Upper lobe of right lung (tissue), 1 donor: Measurements from ENCODE around the gene MSX2. TPM values are rescaled to one million over a fixed set of nuclear protein-coding genes. Genes with fewer than 3 reads are reported as not detected.

Experiments
- ATAC-seq: fragments of 200-7000 bp; cut with Tn5 transposase; one replicate; pipeline ENCODE4 v1.9.1; 2020; ENCODE audit warnings: mild to moderate bottlenecking, moderate library complexity
- DNase-seq: peaks from one replicate; pipeline ENCODE4 v3.0.0-alpha.2; 2020
- H3K27ac ChIP-seq: fragments of 200-600 bp; one replicate; pipeline ENCODE4 v1.8.0; 2022
- H3K27me3 ChIP-seq: fragments of 200-600 bp; one replicate; pipeline ENCODE4 v1.8.0; 2022; ENCODE audit warnings: mild to moderate bottlenecking
- H3K36me3 ChIP-seq: fragments of 200-600 bp; one replicate; pipeline ENCODE4 v1.8.0; 2022
- H3K4me1 ChIP-seq: fragments of 200-600 bp; one replicate; pipeline ENCODE4 v1.8.0; 2022
- H3K4me3 ChIP-seq: fragments of 200-600 bp; one replicate; pipeline ENCODE4 v1.8.0; 2022; ENCODE audit warnings: mild to moderate bottlenecking
- H3K9me3 ChIP-seq: fragments of 200-600 bp; one replicate; pipeline ENCODE4 v1.8.0; 2022
- intact Hi-C: fragments of 100-400 bp; cut with DNase I; formaldehyde crosslinking; loops from one replicate; pipeline ENCODE4 v1.11.0; 2022
- total RNA-seq: library from RNA; stranded (reverse); fragmentation: NEBNext Ultra II Directional; extraction: Animal tissue kit (Norgen Biotek cat#: 25700); gene quantifications from one replicate; pipeline ENCODE4 v1.2.1, GENCODE V29; 2021
- TF ChIP-seq, protein P1 (sequence below): fragments of 200-600 bp; IDR thresholded peaks from one replicate; pipeline ENCODE4 v1.8.0; 2022; ENCODE audit warnings: antibody characterized with exemption
- donor health status: DM: no; HTN: yes; CAD: no; lungs with severe emphysema.

MSX2 gene
- total RNA-seq, 1 donor from 2014 or later = 0.52 TPM

DNA sequence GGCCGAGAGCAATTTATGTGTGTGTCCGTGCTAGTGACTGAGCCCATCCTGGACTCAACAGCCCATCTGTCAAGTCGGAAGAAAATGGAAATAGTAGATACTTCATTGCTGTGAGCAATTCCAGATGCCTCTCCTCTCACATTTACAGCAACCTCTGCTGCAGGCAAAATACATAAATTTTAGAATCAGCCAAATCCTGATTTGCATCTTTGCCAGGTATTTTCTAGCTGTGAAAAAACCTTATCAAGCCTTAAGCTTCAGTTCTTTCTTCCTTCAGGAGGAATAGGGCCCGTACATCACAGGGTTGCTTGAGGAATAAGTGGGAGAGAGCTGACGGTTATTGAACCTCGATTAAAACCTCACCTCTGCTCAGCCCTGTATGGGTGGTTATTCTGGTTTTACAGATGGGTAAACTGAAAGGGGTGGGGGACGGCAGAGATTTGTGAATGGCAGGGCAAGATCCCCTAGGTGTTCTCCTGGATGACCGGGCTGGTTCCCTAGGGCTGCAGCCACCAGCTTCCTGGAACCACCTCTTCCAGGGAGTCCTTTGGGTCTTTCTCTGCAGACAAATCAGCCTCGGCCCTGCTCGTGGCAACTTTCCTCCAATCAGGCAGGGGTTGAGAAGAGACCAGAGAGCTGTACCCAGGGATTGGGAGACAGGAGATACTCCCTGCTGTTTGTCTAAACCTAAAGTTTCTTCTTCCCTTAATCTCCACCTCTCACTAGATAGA, 5.3 kb upstream of the MSX2 start:
- H3K27ac ChIP-seq = no peak overlapping the region
- TF ChIP-seq, protein P1, sequence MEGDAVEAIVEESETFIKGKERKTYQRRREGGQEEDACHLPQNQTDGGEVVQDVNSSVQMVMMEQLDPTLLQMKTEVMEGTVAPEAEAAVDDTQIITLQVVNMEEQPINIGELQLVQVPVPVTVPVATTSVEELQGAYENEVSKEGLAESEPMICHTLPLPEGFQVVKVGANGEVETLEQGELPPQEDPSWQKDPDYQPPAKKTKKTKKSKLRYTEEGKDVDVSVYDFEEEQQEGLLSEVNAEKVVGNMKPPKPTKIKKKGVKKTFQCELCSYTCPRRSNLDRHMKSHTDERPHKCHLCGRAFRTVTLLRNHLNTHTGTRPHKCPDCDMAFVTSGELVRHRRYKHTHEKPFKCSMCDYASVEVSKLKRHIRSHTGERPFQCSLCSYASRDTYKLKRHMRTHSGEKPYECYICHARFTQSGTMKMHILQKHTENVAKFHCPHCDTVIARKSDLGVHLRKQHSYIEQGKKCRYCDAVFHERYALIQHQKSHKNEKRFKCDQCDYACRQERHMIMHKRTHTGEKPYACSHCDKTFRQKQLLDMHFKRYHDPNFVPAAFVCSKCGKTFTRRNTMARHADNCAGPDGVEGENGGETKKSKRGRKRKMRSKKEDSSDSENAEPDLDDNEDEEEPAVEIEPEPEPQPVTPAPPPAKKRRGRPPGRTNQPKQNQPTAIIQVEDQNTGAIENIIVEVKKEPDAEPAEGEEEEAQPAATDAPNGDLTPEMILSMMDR = no peak
- H3K9me3 ChIP-seq = no peaks in the 10 kb centered on the region
- no peaks in the 10 kb centered on the region for H3K36me3 ChIP-seq
- intact Hi-C loops = no loop called here
- no peak overlapping the region for H3K4me3 ChIP-seq
- H3K4me1 ChIP-seq = peaks cover 6% of the 10 kb centered on the region
- ATAC-seq = no peak
- no peak for DNase-seq
- H3K27me3 ChIP-seq = peaks cover 76% of the 10 kb centered on the region

DNA sequence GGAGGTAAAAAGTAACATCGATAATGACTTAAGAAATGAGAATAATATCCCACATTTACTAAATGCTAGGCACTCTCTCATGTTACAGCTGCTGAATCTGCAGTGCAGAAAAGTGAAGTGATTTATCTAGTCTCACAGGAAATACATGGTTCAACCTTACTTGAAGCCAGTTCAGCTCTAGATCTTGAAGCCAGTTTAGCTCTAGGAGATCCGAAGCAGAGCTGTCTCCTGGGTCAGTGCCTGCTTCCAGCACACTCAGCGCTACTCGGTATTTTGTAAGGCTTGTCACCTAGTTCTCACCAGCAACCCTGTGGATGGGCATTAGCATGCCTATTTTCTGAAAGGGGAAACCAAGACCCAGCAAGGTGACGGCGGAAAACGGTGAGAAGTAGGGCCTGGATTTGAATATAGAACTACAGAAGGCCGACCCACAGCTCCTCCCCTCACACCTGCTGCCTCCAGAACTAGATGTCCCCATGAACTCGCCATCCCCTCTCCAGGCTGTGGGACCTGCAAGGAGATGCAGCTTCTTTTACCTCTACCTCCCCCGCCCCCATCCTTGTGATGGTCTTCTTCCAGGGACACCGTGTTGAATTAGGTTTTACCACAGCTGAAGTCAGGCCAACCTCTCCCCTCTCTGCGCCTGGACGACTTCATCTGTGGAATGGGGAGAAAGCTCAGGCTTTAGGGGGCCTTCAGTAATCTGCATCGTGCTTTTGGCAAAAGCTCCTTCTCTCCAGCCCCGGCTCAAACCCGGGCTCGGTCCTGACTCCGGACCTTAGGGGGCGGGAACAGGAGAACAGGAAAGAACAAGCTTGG, 4.4 kb upstream of the MSX2 start:
- intact Hi-C loops = no loop called here
- Histone ChIP-seq H3K4me3 (no peak overlapping the region), H3K36me3 (no peaks in the 10 kb centered on the region), H3K27ac (no peak overlapping the region), H3K4me1 (peaks cover 6% of the 10 kb centered on the region), H3K27me3 (peaks cover 84% of the 10 kb centered on the region), H3K9me3 (no peaks in the 10 kb centered on the region)
- no peak for ATAC-seq
- TF ChIP-seq, protein P1 = no peak
- no peak for DNase-seq

DNA sequence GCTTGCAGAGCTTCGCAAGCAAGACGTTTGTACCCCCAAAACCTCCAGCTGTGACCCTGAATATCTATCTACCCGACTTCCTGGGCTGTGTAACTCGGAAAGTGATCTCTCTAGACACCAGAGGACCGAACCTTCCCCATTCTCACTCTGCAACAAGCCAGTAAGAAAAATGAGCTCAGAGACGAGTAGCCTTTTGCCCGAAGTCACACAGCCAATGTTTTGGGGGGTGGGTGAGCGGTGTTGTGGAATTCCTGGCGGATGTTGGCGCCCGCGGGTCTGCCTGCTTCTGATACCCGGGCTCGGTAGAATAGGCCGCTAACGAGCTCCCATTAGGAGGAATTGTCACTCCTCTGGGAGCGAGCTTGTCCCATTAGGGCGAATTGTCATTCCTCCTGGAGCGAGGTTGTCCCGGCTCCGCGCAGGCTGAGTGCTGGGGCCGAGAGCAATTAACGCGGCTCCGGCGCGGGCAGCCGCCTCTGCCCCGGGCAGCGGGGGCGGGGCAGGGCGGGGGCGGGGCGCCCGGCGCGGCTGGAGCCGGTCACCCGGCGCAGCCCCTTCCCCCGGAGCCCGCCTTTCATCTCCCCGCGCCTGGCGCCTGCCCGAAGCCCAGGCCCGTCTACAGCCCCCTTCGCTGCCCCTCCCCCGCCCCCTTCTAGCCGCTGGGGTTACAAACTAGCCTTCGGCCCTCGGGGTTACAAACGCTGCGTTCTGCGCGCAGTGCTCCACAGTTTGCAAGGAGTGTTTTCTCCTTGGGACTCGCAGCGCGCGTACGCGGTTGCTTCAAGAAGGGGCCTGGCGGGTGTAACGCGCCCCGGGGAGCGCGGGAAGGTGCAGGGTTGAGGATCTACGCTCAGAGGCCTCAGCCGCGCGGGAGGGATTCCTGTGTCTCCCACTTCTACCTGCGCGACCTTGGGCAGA, 3.5 kb upstream of the MSX2 start:
- no peaks in the 10 kb centered on the region for H3K9me3 ChIP-seq
- intact Hi-C loops = no loop called here
- no peak overlapping the region for H3K27ac ChIP-seq
- peaks cover 12% of the 10 kb centered on the region for H3K4me1 ChIP-seq
- H3K27me3 ChIP-seq = peaks cover 88% of the 10 kb centered on the region
- no peaks in the 10 kb centered on the region for H3K36me3 ChIP-seq
- no peak overlapping the region for H3K4me3 ChIP-seq
- DNase-seq (no peak), ATAC-seq (no peak)
- TF ChIP-seq, protein P1 = no peak

DNA sequence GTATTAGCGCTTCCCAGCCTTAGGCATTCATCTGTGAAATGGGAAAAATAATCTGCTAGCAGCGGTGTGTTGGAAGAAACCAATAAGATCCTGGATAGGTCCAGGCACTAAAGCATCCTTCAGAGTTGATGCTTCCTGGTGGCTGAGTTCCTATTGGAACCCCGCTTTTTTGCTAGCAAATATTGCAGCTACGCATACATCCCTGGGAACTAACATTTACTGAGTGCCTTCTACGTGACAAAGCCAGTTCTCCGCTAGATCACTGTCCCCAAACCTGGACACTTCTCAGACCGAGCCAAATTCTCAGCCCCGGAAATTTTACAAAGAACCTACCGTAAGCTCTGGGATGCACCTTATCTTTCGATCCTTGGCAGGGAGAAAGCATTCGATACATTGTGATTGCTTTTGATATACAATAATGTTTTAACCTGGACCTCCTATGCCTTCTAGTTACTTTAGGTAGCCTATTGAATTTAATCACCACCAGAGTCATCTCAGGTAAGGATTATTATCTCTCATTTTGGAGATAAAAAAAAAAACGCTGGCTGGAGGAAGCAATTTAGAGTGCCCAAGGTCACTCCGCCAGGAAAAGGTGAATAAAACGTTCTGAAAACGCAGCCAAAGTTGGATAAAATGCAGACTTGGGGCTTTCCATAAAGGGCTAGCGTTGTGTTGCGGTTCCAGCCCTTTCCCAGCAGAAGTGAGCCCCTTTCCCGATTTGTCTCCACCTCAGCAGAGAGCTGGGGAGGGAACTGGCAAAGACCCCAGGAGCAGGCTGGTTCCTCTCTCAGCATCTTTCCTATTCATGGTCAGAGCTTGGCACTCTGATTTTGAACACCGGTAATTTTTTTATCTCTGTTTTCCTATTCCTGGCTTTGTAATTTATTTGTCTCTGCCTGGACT, 2.6 kb upstream of the MSX2 start:
- ATAC-seq (no peak), DNase-seq (no peak)
- peaks cover 95% of the 10 kb centered on the region for H3K27me3 ChIP-seq
- intact Hi-C loops = no loop called here
- no peaks in the 10 kb centered on the region for H3K36me3 ChIP-seq
- H3K27ac ChIP-seq = no peak overlapping the region
- H3K4me3 ChIP-seq = no peak overlapping the region
- peaks cover 13% of the 10 kb centered on the region for H3K4me1 ChIP-seq
- TF ChIP-seq, protein P1 = no peak
- H3K9me3 ChIP-seq = no peaks in the 10 kb centered on the region

DNA sequence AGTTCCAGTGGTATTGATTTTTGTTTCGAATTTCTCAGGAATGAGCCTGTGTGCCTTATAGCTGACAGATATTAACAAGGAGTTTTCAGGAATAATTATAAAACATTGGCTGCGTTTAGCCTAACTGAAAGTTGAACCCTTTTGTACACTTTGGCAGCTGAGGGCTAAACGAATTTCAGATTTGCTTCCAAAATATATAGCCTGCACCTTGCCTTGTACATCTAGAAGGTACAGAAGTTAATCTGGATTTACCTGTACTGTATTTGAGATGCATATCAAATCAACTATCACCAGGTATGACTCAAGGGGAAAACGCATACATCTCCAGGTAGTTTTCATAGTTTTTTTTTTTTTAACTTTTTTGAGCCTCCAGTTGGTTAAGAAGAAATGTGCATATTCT, 1.9 kb upstream of the MSX2 start:
- Histone ChIP-seq H3K4me1 (peaks cover 13% of the 10 kb centered on the region), H3K27ac (no peak overlapping the region), H3K4me3 (no peak overlapping the region), H3K27me3 (peaks cover 95% of the 10 kb centered on the region), H3K9me3 (no peaks in the 10 kb centered on the region), H3K36me3 (no peaks in the 10 kb centered on the region)
- ATAC-seq = no peak
- DNase-seq = no peak
- TF ChIP-seq, protein P1 = no peak
- intact Hi-C loops = no loop called here
